GM18499 (cell line): Measurements from ENCODE around the gene P2RX3.
"Not testable (repeated sequence)": the region's sequence is repeated elsewhere in the genome, so short reads cannot be mapped to it uniquely, and the experiment has no call there.

Source experiments
- ATAC-seq: cut with Tn5 transposase; IDR thresholded peaks from one replicate; pipeline ENCODE4 v1.9.1; 2021; ENCODE audit warnings: moderate number of reproducible peaks; ENCODE audit not compliant: insufficient read depth, unreplicated experiment

P2RX3 gene

GRCh38 chr11:57338142-57338541 lies at the start of gene P2RX3:
TSS of gene P2RX3 (plus strand) at chr11:57338352. CDS start at chr11:57338551, 199 bp downstream.
- ATAC-seq: no peak

- ATAC-seq: no peak
Observed at GRCh38 chr11:57288771-57289579, 49.2 kb upstream of the P2RX3 start.

GRCh38 chr11:57290288-57290687 lies 47.9 kb upstream of the P2RX3 start:
- ATAC-seq: no peak

GRCh38 chr11:57294225-57295131 lies 43.7 kb upstream of the P2RX3 start:
- no peak for ATAC-seq

GRCh38 chr11:57296205-57296604 lies 41.9 kb upstream of the P2RX3 start:
- ATAC-seq: not testable (repeated sequence)

- ATAC-seq: no peak
Observed at GRCh38 chr11:57297221-57297620, 40.9 kb upstream of the P2RX3 start.

GRCh38 chr11:57299150-57299737 lies 38.9 kb upstream of the P2RX3 start:
- no peak for ATAC-seq

GRCh38 chr11:57300785-57301184 lies 37.4 kb upstream of the P2RX3 start:
- no peak for ATAC-seq

GRCh38 chr11:57301711-57302423 lies 36.3 kb upstream of the P2RX3 start:
- no peak for ATAC-seq

- no peak for ATAC-seq
Observed at GRCh38 chr11:57302489-57302888, 35.7 kb upstream of the P2RX3 start.

- no peak for ATAC-seq
Observed at GRCh38 chr11:57303280-57303989, 34.7 kb upstream of the P2RX3 start.

GRCh38 chr11:57303990-57304579 lies 34.1 kb upstream of the P2RX3 start:
- ATAC-seq: no peak

GRCh38 chr11:57305523-57305922 lies 32.6 kb upstream of the P2RX3 start:
- no peak for ATAC-seq

GRCh38 chr11:57306161-57306876 lies 31.8 kb upstream of the P2RX3 start:
- no peak for ATAC-seq

GRCh38 chr11:57306940-57307565 lies 31.1 kb upstream of the P2RX3 start:
- ATAC-seq: no peak

GRCh38 chr11:57307666-57308270 lies 30.4 kb upstream of the P2RX3 start:
- no peak for ATAC-seq

GRCh38 chr11:57308426-57309060 lies 29.6 kb upstream of the P2RX3 start:
- ATAC-seq: no peak
